HG03342 (cell line): ENCODE measurements around the gene SBDS.

ENCODE experiments used
- ATAC-seq: cut with Tn5 transposase; IDR thresholded peaks from one replicate; pipeline ENCODE4 v1.9.1; 2021; ENCODE audit warnings: mild to moderate bottlenecking, moderate library complexity; ENCODE audit not compliant: unreplicated experiment

SBDS gene

GRCh38 chr7:66948480-66949109, 46.8 kb downstream of the SBDS start:
- no peak for ATAC-seq

GRCh38 chr7:66946545-66946944, 48.8 kb downstream of the SBDS start:
- ATAC-seq: no peak

- ATAC-seq: no peak
Observed at GRCh38 chr7:66939325-66939724, 56.1 kb downstream of the SBDS start.

GRCh38 chr7:66937940-66938339, 57.4 kb downstream of the SBDS start:
- no peak for ATAC-seq
